HG02678 (cell line): Measurements from ENCODE around the gene UBB.

ENCODE experiments used
- ATAC-seq: cut with Tn5 transposase; IDR thresholded peaks from one replicate; pipeline ENCODE4 v1.9.1; 2021; ENCODE audit warnings: mild to moderate bottlenecking, moderate library complexity; ENCODE audit not compliant: unreplicated experiment

Gene UBB

DNA sequence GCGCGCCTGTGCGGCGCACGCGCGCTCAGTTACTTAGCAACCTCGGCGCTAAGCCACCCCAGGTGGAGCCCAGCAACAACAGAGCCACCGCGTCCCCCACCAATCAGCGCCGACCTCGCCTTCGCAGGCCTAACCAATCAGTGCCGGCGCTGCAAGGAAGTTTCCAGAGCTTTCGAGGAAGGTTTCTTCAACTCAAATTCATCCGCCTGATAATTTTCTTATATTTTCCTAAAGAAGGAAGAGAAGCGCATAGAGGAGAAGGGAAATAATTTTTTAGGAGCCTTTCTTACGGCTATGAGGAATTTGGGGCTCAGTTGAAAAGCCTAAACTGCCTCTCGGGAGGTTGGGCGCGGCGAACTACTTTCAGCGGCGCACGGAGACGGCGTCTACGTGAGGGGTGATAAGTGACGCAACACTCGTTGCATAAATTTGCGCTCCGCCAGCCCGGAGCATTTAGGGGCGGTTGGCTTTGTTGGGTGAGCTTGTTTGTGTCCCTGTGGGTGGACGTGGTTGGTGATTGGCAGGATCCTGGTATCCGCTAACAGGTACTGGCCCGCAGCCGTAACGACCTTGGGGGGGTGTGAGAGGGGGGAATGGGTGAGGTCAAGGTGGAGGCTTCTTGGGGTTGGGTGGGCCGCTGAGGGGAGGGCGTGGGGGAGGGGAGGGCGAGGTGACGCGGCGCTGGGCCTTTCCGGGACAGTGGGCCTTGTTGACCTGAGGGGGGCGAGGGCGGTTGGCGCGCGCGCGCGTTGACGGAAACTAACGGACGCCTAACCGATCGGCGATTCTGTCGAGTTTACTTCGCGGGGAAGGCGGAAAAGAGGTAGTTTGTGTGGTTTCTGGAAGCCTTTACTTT is at the start of gene UBB:
TSS of gene UBB (plus strand) at position 452 of the 856 bp plus-strand sequence. CDS start 817 bp downstream, outside the sequence.
- peak; percentile 91 for ATAC-seq

- no peak for ATAC-seq
Observed at GRCh38 chr17:16338391-16338790, 42.5 kb upstream of the UBB start.

GRCh38 chr17:16339402-16339801 is 41.5 kb upstream of the UBB start:
- ATAC-seq, result no peak

DNA sequence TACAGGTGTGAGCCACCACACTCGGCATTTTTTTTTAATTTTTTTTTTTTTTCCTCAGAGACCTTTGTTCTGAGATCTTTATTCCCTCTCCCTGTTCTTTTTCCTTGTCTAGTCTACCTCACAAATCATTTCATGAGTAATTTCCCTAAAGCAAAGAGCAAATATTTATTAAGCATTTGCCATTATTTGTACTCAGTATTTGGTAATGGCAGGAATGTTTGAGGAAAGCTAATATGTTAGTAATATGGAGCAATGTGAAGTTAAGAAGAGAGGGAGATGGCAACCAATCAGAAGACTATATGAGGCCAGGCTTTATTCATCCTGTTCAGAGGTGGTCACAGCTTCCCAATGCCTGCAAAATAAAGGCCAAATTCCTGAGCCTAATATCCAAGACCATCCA is 40.9 kb upstream of the UBB start:
- ATAC-seq, result no peak

DNA sequence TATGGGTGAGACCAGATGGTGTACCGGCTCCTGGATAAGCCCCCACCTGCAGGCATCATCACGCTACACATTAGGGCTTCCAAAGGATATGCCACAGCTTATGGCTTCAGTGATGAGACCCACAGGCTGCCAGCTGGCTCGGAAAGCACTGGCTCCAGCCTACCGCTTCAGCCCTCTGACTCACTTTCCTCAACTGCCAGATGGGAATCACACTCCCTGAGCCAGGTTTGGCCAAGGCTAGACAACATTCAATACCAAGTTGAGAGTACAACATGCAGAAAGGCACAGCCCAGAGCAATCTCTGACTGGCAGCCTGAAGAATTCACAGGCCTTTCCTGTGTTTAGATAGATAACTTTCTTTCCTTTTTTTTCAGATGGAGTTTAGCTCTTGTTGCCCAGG is 37.9 kb upstream of the UBB start:
- ATAC-seq, result no peak

DNA sequence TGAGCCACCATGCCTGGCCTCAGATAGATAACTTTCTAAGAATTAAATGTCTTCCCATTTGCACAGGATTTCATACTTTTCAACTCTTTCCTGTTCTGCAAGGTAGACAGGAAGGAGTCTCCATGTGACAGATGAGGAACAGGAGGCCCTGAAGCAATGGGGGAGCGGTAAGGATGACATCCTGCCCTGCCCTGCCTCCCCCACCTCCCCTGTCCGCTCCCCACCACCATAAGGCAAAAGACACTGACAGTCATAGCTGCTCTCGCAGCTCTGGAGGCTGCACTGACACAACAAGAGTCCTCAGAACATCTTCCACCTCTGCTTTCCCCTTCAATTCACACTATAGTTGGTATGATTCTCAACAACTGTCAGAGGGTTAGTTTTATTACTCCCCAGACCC is 37.3 kb upstream of the UBB start:
- ATAC-seq, result no peak

- ATAC-seq, result no peak
Observed at GRCh38 chr17:16345565-16345964, 35.3 kb upstream of the UBB start.

DNA sequence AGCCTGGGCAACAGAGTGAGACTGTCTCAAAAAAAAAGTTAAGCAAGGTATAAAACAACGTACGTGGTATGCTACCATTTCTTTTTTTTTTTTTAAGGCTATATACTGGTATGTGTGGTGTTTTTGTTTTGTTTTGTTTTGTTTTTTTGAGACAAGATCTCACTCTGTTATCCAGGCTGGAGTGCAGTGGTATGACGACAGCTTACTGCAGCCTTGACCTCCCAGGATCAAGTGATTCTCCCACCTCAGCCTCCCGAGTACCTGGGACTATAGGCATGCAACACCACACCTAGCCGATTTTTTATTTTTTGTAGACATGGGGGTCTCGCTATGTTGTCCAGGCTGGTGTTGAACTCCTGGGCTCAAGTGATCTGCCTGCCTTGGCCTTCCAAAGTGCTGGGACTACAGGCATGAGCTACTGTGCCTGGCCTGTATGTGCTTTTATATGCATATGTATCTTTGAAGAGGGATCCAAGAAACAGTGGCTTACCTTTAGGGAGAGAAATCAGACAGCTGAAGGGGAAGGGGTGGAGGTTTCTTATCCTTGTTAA is 34.1 kb upstream of the UBB start:
- ATAC-seq, result no peak

DNA sequence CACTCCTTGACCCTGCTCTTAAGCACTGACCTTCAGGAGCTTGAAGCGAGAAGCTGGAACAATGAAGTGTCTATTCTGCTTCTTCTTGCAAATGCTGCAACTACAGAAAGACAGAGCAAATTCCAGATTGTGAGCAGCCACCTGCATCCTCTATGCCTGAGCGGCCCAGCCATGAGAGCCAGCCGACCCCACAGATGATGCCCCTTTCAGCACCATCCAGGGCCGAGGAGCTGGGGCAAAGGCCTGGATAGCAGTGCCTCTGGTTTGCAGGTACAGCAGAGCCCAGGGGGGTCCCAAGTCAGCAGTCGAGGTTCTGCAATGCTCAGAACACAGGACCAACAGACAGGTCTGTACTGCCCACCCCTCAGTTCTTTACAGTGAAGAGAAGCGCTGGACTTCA is 32.3 kb upstream of the UBB start:
- ATAC-seq, result no peak

- ATAC-seq, result no peak
Observed at GRCh38 chr17:16349431-16349830, 31.5 kb upstream of the UBB start.

- no peak for ATAC-seq
Observed at GRCh38 chr17:16351831-16352230, 29.1 kb upstream of the UBB start.

DNA sequence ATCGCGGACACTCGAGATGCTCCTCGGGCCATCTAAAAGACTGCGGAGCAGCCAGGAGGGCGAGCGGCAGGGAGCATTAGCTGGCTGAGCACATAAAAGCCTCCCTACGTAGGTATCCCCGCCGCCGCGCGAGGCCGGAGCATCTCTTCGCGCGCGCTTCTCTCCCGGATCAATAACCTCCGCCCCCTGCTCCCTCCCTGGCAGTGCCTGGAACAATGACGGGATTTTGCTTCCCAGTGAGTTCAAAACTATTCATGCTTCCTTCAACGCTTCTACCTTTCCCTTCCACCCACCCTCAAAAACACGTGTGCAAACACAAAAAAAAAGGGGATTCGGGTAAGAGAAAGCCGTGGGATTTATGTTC is 28.6 kb upstream of the UBB start:
- no peak for ATAC-seq

GRCh38 chr17:16352667-16353316 is 28.1 kb upstream of the UBB start:
- peak; percentile 52 for ATAC-seq

- ATAC-seq, result peak; percentile 70
Observed at GRCh38 chr17:16353317-16354174, 27.3 kb upstream of the UBB start, which contains the start of gene CENPV. TSS of gene CENPV (minus strand) at chr17:16353469. CDS start at chr17:16353436, 33 bp downstream.

DNA sequence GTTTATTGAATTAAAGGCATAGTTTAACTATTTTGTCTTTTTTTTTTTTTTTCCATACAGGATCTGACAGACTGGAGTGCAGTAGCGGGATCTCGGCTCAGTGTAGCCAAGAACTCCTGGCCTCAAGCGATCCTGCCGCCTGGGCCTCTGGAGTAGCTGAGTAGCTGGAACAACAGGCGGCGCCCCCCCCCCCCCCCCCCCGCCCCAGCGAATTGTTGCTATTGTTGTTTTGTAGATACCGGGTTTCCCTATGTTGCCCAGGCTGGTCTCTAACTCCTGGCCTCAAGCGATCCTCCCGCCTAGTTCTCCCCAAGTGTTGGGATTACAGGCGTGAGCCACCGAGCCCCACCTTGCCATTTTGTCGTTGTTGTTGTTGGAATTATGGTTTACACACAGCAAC is 26.3 kb upstream of the UBB start:
- ATAC-seq, result no peak

DNA sequence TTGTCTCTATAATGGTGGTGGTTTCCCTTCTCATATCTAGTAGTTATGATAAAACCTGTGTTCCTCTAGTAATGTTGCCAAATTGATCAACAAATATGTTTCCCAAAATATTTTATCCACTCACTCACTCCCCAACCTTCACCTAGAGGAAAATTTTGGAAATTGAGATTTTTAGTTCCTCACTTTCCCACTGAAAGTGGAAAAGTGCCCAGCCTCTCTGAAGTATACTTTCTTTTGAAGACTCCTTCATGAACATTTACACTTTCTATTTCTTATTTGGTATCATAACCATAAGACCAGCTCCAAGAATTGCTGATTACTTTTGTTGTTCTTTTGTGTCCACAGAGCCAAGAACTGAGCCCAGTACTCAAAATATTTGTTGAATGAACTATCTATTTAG is 22.5 kb upstream of the UBB start:
- ATAC-seq, result no peak

GRCh38 chr17:16361874-16362273 is 19.0 kb upstream of the UBB start:
- ATAC-seq, result no peak

DNA sequence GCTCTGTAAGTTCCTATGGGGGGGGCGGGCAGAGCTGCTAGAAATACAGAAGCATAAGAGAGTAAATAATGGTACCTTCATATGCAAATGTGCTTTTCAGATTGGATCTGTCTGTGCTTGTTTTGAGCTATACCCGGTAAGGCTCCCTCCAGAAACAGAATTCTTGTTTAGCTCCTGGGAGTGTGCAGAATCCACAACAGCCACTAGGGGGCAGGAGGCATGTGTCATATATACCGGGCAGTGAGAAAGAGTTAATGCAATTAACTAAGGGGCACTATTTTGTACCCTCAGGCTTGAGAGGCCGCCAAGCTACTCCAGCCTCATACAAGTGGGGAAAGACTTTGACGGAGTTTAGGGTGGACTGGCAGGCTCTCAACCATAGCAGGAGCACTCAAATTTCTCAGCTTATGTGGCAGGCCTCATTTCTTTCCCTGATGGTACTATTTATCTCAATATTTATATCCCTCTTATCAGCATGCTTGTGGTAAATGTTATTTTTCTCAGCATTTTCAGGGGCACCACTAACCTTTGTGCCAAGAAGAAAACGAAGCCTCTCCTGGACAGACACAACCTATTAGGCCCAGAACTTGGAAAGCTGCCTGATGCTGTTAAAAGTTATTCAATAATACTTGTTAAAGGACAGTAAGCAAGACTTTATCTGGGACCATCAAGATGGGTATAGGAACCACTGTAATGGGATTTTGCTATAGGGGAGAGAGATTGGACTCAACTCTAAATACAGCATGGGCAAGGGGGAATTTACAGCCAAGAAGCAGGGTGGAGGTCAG is 16.9 kb upstream of the UBB start:
- ATAC-seq, result peak; percentile 51

DNA sequence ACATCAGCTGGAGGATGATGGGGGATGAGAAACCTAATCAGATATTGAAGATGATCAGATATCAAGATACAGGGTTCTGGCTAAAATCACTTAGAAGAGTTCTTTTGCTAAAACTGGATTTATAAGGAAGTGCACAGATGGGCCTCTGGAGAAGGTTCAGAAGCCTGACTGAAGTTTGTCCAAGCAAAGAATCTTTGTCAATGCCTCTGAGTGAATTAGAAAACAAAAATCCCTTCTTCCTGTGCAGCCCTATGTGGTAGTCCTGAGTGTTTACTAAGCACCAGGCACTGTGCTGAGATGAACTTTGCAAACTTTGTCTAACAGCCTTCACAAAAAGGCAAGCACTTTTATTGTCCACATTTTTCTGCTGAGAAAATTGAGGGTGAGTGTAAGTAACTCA is 16.3 kb upstream of the UBB start:
- no peak for ATAC-seq

DNA sequence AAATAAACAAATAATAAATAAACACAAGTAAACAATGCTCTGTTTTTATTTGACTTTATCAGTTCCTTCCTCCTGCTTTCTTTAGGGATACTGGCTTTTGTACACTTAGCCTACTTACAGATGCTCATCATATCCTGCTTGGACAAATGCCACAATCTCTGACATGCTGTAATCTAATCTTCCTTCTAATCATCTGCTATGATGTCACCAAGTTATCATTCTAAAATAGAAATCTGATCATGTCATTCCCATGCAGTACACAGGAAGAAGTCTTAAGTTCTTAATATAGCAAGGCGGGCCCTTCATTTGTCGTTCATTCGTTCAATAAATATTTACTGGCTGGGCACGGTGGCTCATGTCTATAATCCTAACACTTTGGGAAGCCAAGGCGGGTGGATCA is 9.1 kb upstream of the UBB start:
- no peak for ATAC-seq
